HCT116 (cell line): ENCODE measurements around the gene PUM1. TPM values are rescaled to one million over a fixed set of nuclear protein-coding genes. Genes with fewer than 3 reads are reported as not detected.

Experiments
- ATAC-seq: fragments of 200-7000 bp; cut with Tn5 transposase; 2 replicates; pipeline ENCODE4 v1.9.1; 2020; ENCODE audit warnings: mild to moderate bottlenecking, moderate library complexity
- BruUV-seq: library from RNA; stranded (reverse); fragments of 400-500 nt; replicated peaks from 2 replicates; lab custom pipeline; 2021; lab: Mats Ljungman, UMichigan
- CTCF ChIA-PET: fragments of 300-600 bp; sonication (Branson Sonifier 250); formaldehyde crosslinking; loops from one replicate; lab custom pipeline; 2021; ENCODE audit warnings: antibody characterized with exemption; lab: Charles Lee
- POLR2A ChIA-PET: fragments of 300-600, 350-600 bp; sonication (Branson Sonifier 250); formaldehyde crosslinking; loops from one replicate; lab custom pipeline; 2021; ENCODE audit warnings: antibody characterized with exemption; lab: Charles Lee
- RAD21 ChIA-PET, 2 experiments: fragments of 300-600 bp; sonication (Branson Sonifier 250); formaldehyde crosslinking; loops; one replicate each; lab custom pipeline; 2023; ENCODE audit warnings: low total read pairs in 2 of 2; ENCODE audit not compliant: uncharacterized antibody in 2 of 2, unreplicated experiment in 2 of 2, low non-redundant PET in 1 of 2; lab: Charles Lee
- DNase-seq: peaks from one replicate; pipeline ENCODE4 v3.0.0-alpha.2; 2010; ENCODE audit warnings: low read depth, low spot score
- H2AFZ ChIP-seq: fragments of 200-600 bp; shearing (Covaris generic), sonication (generic); 2 replicates; pipeline ENCODE4 v1.6.1; 2017; ENCODE audit warnings: low read depth, mixed run types, mixed read lengths, antibody characterized with exemption, low read length; ENCODE audit not compliant: poor library complexity, severe bottlenecking
- H3K27ac ChIP-seq: 2 replicates; pipeline ENCODE4 v1.5.1; 2012; ENCODE audit warnings: low read depth, low read length
- H3K27me3 ChIP-seq: fragments of 200-600 bp; sonication (generic); 2 replicates; pipeline ENCODE4 v1.6.1; 2016; ENCODE audit warnings: mixed run types, low read length, mixed read lengths; ENCODE audit not compliant: insufficient read depth
- H3K36me3 ChIP-seq, 2 experiments: fragments of 200-500 bp in 1 of 2; fragments of 200-600 bp in 1 of 2; sonication (Bioruptor generic) in 1 of 2; sonication (generic) in 1 of 2; 2 replicates each; pipeline versions ENCODE4 v1.5.1 to v1.6.1; 2014 to 2016; ENCODE audit warnings: low read length in 2 of 2, inconsistent platforms in 1 of 2, mixed read lengths in 1 of 2, mixed run types in 1 of 2; ENCODE audit not compliant: insufficient read depth in 2 of 2, control insufficient read depth in 1 of 2
- H3K4me1 ChIP-seq, 2 experiments: fragments of 200-600 bp in 1 of 2; sonication (generic) in 1 of 2; 2 replicates each; pipeline versions ENCODE4 v1.5.1 to v1.6.1; 2012 to 2017; ENCODE audit warnings: low read length in 2 of 2, inconsistent platforms in 1 of 2, mild to moderate bottlenecking in 1 of 2, mixed read lengths in 1 of 2, mixed run types in 1 of 2, moderate library complexity in 1 of 2; ENCODE audit not compliant: insufficient read depth in 2 of 2, control insufficient read depth in 1 of 2
- H3K4me2 ChIP-seq: fragments of 200-600 bp; sonication (generic); 2 replicates; pipeline ENCODE4 v1.6.1; 2017; ENCODE audit warnings: mixed run types, low read length, mixed read lengths
- H3K4me3 ChIP-seq, 2 experiments: fragments of 200-600 bp in 1 of 2; sonication (generic) in 1 of 2; replicated peaks in 1 of 2; 2 replicates each; pipeline ENCODE4 v1.5.1; 2011 to 2016; ENCODE audit warnings: low read length in 2 of 2, control low read depth in 1 of 2, low read depth in 1 of 2, mild to moderate bottlenecking in 1 of 2, mixed read lengths in 1 of 2, mixed run types in 1 of 2
- H3K79me2 ChIP-seq: fragments of 200-600 bp; sonication (generic); 2 replicates; pipeline ENCODE4 v1.6.1; 2017; ENCODE audit warnings: mild to moderate bottlenecking, mixed run types, low read length, moderate library complexity, mixed read lengths; ENCODE audit not compliant: insufficient read depth
- H3K9ac ChIP-seq: fragments of 200-600 bp; sonication (generic); 2 replicates; pipeline ENCODE4 v1.6.1; 2016; ENCODE audit warnings: low read length, mixed read lengths
- H3K9me2 ChIP-seq: fragments of 200-600 bp; sonication (generic), shearing (Covaris generic); 2 replicates; pipeline ENCODE4 v1.6.1; 2017; ENCODE audit warnings: mixed run types, mild to moderate bottlenecking, moderate library complexity; ENCODE audit not compliant: insufficient read depth
- H3K9me3 ChIP-seq, 2 experiments: fragments of 200-500 bp in 1 of 2; fragments of 200-600 bp in 1 of 2; sonication (Bioruptor generic) in 1 of 2; sonication (generic) in 1 of 2; 2 replicates each; pipeline ENCODE4 v1.6.1; 2014 to 2017; ENCODE audit warnings: low read length in 2 of 2, mixed read lengths in 2 of 2, inconsistent platforms in 1 of 2, low read depth in 1 of 2, mild to moderate bottlenecking in 1 of 2, mixed run types in 1 of 2, moderate library complexity in 1 of 2; ENCODE audit not compliant: control insufficient read depth in 1 of 2, insufficient read depth in 1 of 2
- H4K20me1 ChIP-seq: fragments of 200-600 bp; sonication (generic), shearing (Covaris generic); 2 replicates; pipeline ENCODE4 v1.6.1; 2017; ENCODE audit warnings: mixed run types, mild to moderate bottlenecking, moderate library complexity; ENCODE audit not compliant: insufficient read depth
- CBX3 ChIP-seq: IDR thresholded peaks from 2 replicates; pipeline ENCODE4 v1.6.1; 2012; ENCODE audit warnings: low read depth
- CEBPB ChIP-seq: IDR thresholded peaks from 2 replicates; pipeline ENCODE4 v1.6.1; 2012; ENCODE audit warnings: low read depth
- EZH2phosphoT487 ChIP-seq: fragments of 200-600 bp; IDR thresholded peaks from 2 replicates; pipeline ENCODE4 v1.6.1; 2018; ENCODE audit warnings: antibody characterized with exemption, borderline replicate concordance
- POLR2AphosphoS5 ChIP-seq: IDR thresholded peaks from 2 replicates; pipeline ENCODE4 v1.6.1; 2011; ENCODE audit warnings: mild to moderate bottlenecking, low read depth, low read length, moderate library complexity
- RAD21 ChIP-seq: IDR thresholded peaks from 2 replicates; pipeline ENCODE4 v1.6.1; 2012; ENCODE audit warnings: low read depth, mild to moderate bottlenecking
- YY1 ChIP-seq: IDR thresholded peaks from 2 replicates; pipeline ENCODE4 v1.6.1; 2011; ENCODE audit warnings: low read length, low read depth, moderate library complexity, mild to moderate bottlenecking; ENCODE audit not compliant: insufficient replicate concordance; ENCODE audit errors: extremely low read depth
- ZNF274 ChIP-seq: fragments of 200-500 bp; sonication (Bioruptor generic); IDR thresholded peaks from 2 replicates; pipeline ENCODE4 v1.6.1; 2014; ENCODE audit warnings: mild to moderate bottlenecking, low read depth, low read length, inconsistent platforms
- intact Hi-C: fragments of 100-400 bp; cut with micrococcal nuclease; formaldehyde crosslinking; loops from 2 replicates; pipeline ENCODE4 v1.10.0; 2022
- total RNA-seq: library from RNA; stranded (reverse); gene quantifications from one replicate; pipeline ENCODE4 v1.2.1, GENCODE V29; 2021; ENCODE audit not compliant: unreplicated experiment
- TF ChIP-seq, protein P1 (sequence below): IDR thresholded peaks from 2 replicates; pipeline ENCODE4 v1.6.1; 2011; ENCODE audit warnings: mild to moderate bottlenecking, low read length, moderate library complexity; ENCODE audit not compliant: insufficient replicate concordance; ENCODE audit errors: extremely low read depth
- TF ChIP-seq, protein P2 (sequence below): IDR thresholded peaks from 2 replicates; pipeline ENCODE4 v1.6.1; 2012

PUM1 gene
- total RNA-seq, 1 experiment from 2014 or later = 113 TPM

DNA sequence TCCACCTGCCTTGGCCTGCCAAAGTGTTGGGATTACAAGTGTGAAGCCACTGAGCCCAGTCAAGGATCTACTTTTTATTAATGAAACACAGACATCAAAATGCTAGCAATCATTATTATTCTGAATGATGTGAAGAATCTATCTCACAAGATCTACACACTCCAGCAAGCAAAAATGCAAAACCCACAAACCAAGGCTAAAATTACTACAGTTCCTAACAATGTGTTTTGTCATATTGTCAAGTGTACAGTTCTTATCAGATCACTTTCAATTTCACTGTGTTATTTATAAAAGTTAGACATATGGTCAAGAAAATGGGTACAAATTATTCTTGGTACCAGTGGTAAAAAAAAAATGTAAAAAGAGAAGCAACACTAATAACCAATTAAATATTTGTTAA is 95.6 kb downstream of the PUM1 start:
- CTCF ChIA-PET = no interaction called here
- H3K79me2 ChIP-seq = peaks cover 96% of the 10 kb centered on the region
- no peaks in the 10 kb centered on the region for H3K27me3 ChIP-seq
- H3K9me2 ChIP-seq = no peaks in the 10 kb centered on the region
- H3K4me3 ChIP-seq = no peak overlapping the region
- H3K9ac ChIP-seq = no peak overlapping the region
- peaks cover 18% of the 10 kb centered on the region for H4K20me1 ChIP-seq
- peaks cover 18 to 30% of the 10 kb centered on the region in 2 experiments for H3K4me1 ChIP-seq
- POLR2A ChIA-PET = no interaction called here
- no peak overlapping the region for H3K27ac ChIP-seq
- DNase-seq = no peak
- no peaks in the 10 kb centered on the region for H3K9me3 ChIP-seq
- no peak overlapping the region for H3K4me2 ChIP-seq
- no peak for ATAC-seq
- peaks cover 37 to 50% of the 10 kb centered on the region in 2 experiments for H3K36me3 ChIP-seq
- no TSS peak for BruUV-seq
- no peak overlapping the region for H2AFZ ChIP-seq
- TF ChIP-seq, protein P1, sequence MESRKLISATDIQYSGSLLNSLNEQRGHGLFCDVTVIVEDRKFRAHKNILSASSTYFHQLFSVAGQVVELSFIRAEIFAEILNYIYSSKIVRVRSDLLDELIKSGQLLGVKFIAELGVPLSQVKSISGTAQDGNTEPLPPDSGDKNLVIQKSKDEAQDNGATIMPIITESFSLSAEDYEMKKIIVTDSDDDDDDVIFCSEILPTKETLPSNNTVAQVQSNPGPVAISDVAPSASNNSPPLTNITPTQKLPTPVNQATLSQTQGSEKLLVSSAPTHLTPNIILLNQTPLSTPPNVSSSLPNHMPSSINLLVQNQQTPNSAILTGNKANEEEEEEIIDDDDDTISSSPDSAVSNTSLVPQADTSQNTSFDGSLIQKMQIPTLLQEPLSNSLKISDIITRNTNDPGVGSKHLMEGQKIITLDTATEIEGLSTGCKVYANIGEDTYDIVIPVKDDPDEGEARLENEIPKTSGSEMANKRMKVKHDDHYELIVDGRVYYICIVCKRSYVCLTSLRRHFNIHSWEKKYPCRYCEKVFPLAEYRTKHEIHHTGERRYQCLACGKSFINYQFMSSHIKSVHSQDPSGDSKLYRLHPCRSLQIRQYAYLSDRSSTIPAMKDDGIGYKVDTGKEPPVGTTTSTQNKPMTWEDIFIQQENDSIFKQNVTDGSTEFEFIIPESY = no peak
- TF ChIP-seq EZH2phosphoT487 (no peak), ZNF274 (no peak), CBX3 (no peak), POLR2AphosphoS5 (no peak), RAD21 (no peak), CEBPB (no peak), YY1 (no peak)
- TF ChIP-seq, protein P2, sequence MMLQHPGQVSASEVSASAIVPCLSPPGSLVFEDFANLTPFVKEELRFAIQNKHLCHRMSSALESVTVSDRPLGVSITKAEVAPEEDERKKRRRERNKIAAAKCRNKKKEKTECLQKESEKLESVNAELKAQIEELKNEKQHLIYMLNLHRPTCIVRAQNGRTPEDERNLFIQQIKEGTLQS = no peak
- intact Hi-C loops = no loop called here
- RAD21 ChIA-PET = no interaction called here
